ENCODE results near the gene C15orf61. TPM values are rescaled to one million over a fixed set of nuclear protein-coding genes. Genes with fewer than 3 reads are reported as not detected.

The C15orf61 gene
- total RNA-seq, 1 experiment from 2014 or later = 3.9 TPM

DNA sequence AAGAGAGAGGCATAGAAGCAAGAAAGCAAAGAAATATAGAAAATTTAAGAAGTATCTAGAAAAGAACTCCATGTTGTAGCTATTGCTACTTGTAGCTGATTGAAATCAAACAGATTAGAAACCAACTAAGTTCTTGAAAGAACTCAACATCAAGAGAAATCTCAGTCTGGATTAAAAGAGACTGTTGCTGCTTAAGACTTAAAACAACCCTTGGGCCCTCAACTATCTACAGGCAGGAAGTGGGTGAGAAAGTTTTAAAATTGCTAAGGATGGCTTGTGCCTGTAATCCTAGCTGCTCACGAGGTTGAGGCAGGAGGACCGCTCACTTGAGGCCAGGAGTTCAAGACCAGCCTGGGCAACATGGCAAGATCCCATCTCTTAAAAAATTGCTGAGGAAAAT lies 39.3 kb upstream of the C15orf61 start:
- no peaks in the 10 kb centered on the region for H3K4me1 ChIP-seq (ENCODE audit: insufficient read depth, low read length)
- H3K36me3 ChIP-seq (ENCODE audit: low read depth, low read length) = no peaks in the 10 kb centered on the region
- ChIA-PET POLR2A (ENCODE audit: unreplicated experiment) (no interaction called here), CTCF (no interaction called here)
- BruUV-seq (replicated peaks) = no TSS peak
- no peaks in the 10 kb centered on the region for H3K9me2 ChIP-seq (replicated peaks; ENCODE audit: low read length)
- no peaks in the 10 kb centered on the region for H3K9me3 ChIP-seq (ENCODE audit: low read length)
- no peak overlapping the region for H3K4me2 ChIP-seq (ENCODE audit: low read length)
- H3K27ac ChIP-seq (ENCODE audit: low read length) = no peak overlapping the region
- intact Hi-C loops (cut with micrococcal nuclease) = no loop called here
- no peak overlapping the region for H3K4me3 ChIP-seq (ENCODE audit: low read length)
- no peaks in the 10 kb centered on the region for H3K79me2 ChIP-seq (ENCODE audit: low read length)
- DNase-seq = no peak
- no peaks in the 10 kb centered on the region for H3K27me3 ChIP-seq (ENCODE audit: low read length)
- no peak for ATAC-seq
- TF ChIP-seq EZH2 (IDR thresholded peaks at IDR 0.05; ENCODE audit: low read length, unreplicated experiment) (no peak), EZH2phosphoT487 (IDR thresholded peaks at IDR 0.05; ENCODE audit: borderline replicate concordance, low read length) (no peak)
- TF ChIP-seq, protein P1, sequence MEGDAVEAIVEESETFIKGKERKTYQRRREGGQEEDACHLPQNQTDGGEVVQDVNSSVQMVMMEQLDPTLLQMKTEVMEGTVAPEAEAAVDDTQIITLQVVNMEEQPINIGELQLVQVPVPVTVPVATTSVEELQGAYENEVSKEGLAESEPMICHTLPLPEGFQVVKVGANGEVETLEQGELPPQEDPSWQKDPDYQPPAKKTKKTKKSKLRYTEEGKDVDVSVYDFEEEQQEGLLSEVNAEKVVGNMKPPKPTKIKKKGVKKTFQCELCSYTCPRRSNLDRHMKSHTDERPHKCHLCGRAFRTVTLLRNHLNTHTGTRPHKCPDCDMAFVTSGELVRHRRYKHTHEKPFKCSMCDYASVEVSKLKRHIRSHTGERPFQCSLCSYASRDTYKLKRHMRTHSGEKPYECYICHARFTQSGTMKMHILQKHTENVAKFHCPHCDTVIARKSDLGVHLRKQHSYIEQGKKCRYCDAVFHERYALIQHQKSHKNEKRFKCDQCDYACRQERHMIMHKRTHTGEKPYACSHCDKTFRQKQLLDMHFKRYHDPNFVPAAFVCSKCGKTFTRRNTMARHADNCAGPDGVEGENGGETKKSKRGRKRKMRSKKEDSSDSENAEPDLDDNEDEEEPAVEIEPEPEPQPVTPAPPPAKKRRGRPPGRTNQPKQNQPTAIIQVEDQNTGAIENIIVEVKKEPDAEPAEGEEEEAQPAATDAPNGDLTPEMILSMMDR (conservative IDR thresholded peaks at IDR 0.05; ENCODE audit: low read depth, low read length) = no peak
- H3K9ac ChIP-seq (ENCODE audit: low read length) = no peak overlapping the region
- H4K20me1 ChIP-seq (ENCODE audit: low read length) = no peaks in the 10 kb centered on the region
- no peak overlapping the region for H2AFZ ChIP-seq (ENCODE audit: low read length)
- no peaks in the 10 kb centered on the region for H3F3A ChIP-seq (ENCODE audit: low read length, unreplicated experiment)

DNA sequence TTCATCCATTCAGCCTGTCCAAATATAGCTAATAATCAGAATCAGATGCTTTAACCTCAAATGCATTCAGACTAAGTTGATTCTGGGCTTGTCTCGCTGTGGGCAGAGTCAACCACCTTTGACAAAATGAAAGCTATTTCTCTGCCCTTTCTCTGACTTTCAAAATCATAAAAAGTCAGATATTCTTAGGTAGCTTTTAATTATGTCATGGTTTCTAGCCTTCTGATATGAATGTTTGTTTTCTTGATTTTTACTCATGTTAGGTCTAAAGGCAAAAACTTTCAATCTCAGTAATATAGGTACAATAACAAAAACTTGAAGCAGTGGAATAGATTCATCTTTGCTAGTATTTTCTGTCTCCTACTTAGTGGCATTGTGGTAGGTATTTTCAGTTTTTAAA lies 25.3 kb upstream of the C15orf61 start:
- ChIA-PET POLR2A (ENCODE audit: unreplicated experiment) (no interaction called here), CTCF (interaction anchor here (0.6 kb wide), 1 partner anchor 336 kb away, joined by 3 read pairs; no protein-coding TSS in a partner anchor)
- no TSS peak for BruUV-seq (replicated peaks)
- TF ChIP-seq EZH2phosphoT487 (IDR thresholded peaks at IDR 0.05; ENCODE audit: borderline replicate concordance, low read length) (no peak), EZH2 (IDR thresholded peaks at IDR 0.05; ENCODE audit: low read length, unreplicated experiment) (no peak)
- TF ChIP-seq, protein P1 (conservative IDR thresholded peaks at IDR 0.05; ENCODE audit: low read depth, low read length) = no peak
- Histone ChIP-seq H3K9ac (ENCODE audit: low read length) (no peak overlapping the region), H3K4me3 (ENCODE audit: low read length) (no peak overlapping the region), H3K27me3 (ENCODE audit: low read length) (no peaks in the 10 kb centered on the region), H3K36me3 (ENCODE audit: low read depth, low read length) (no peaks in the 10 kb centered on the region), H4K20me1 (ENCODE audit: low read length) (no peaks in the 10 kb centered on the region), H3K4me2 (ENCODE audit: low read length) (no peak overlapping the region), H3F3A (ENCODE audit: low read length, unreplicated experiment) (no peaks in the 10 kb centered on the region), H3K4me1 (ENCODE audit: insufficient read depth, low read length) (no peaks in the 10 kb centered on the region), H3K79me2 (ENCODE audit: low read length) (no peaks in the 10 kb centered on the region), H3K9me2 (replicated peaks; ENCODE audit: low read length) (no peaks in the 10 kb centered on the region), H3K27ac (ENCODE audit: low read length) (no peak overlapping the region), H3K9me3 (ENCODE audit: low read length) (no peaks in the 10 kb centered on the region), H2AFZ (ENCODE audit: low read length) (no peak overlapping the region)
- DNase-seq (no peak), ATAC-seq (no peak)
- intact Hi-C loops (cut with micrococcal nuclease) = no loop called here

DNA sequence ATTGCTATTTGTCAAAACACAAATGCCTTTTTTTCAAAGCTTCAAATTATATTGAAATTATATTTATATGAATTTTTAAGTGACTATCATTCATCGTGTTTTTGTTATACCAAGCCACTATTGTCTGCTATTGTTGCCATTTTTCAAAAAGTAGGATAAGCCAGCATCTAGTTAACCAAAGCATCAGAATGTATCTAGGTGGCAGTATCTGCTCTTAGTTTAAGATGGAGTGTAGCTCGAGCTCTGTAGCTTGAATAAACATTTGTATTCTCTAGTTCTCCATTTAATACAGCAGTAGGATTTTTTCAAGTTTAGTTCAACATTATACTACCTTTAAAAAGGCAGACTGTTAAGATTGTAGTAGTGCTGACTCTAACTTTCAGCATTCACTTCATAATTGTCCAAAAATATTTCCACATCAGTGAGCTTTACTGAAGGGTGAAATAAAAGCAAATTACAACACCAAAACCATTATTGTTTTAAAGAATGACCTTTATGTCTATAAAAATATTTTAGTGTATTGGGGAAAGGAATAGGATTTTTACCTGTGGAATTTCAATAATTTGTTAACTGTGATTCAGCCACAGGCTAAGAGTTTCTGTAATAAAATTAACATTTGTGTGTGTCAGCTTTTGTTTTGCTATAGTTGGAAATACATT lies 19.6 kb upstream of the C15orf61 start:
- Histone ChIP-seq H3K79me2 (ENCODE audit: low read length) (no peaks in the 10 kb centered on the region), H3K4me2 (ENCODE audit: low read length) (no peak overlapping the region), H3K9me3 (ENCODE audit: low read length) (no peaks in the 10 kb centered on the region), H3K27me3 (ENCODE audit: low read length) (no peaks in the 10 kb centered on the region), H3K36me3 (ENCODE audit: low read depth, low read length) (no peaks in the 10 kb centered on the region), H3K4me1 (ENCODE audit: insufficient read depth, low read length) (no peaks in the 10 kb centered on the region), H3K27ac (ENCODE audit: low read length) (no peak overlapping the region), H3K9ac (ENCODE audit: low read length) (no peak overlapping the region), H3K9me2 (replicated peaks; ENCODE audit: low read length) (no peaks in the 10 kb centered on the region), H3K4me3 (ENCODE audit: low read length) (no peak overlapping the region), H3F3A (ENCODE audit: low read length, unreplicated experiment) (no peaks in the 10 kb centered on the region), H2AFZ (ENCODE audit: low read length) (no peak overlapping the region), H4K20me1 (ENCODE audit: low read length) (no peaks in the 10 kb centered on the region)
- intact Hi-C loops (cut with micrococcal nuclease) = loop anchor here (1.0 kb wide), 2 partner anchors 331 to 335 kb away; no protein-coding TSS in a partner anchor
- ATAC-seq = peak; percentile 80
- CTCF ChIA-PET = interaction anchor here (0.8 to 1.5 kb wide), 3 partner anchors 279 to 331 kb away, joined by 3 to 9 read pairs (median 3); no protein-coding TSS in a partner anchor
- POLR2A ChIA-PET (ENCODE audit: unreplicated experiment) = interaction anchor here (0.6 kb wide), 2 partner anchors 90 to 145 kb away, joined by 3 read pairs; no protein-coding TSS in a partner anchor
- TF ChIP-seq EZH2phosphoT487 (IDR thresholded peaks at IDR 0.05; ENCODE audit: borderline replicate concordance, low read length) (no peak), EZH2 (IDR thresholded peaks at IDR 0.05; ENCODE audit: low read length, unreplicated experiment) (no peak)
- TF ChIP-seq, protein P1 (conservative IDR thresholded peaks at IDR 0.05; ENCODE audit: low read depth, low read length) = peak; percentile 54
- DNase-seq = peak; percentile 46
- BruUV-seq (replicated peaks) = no TSS peak
